Heart left ventricle (tissue), 16 donors: ENCODE data around the gene HHAT. TPM values are rescaled to one million over a fixed set of nuclear protein-coding genes. Genes with fewer than 3 reads are reported as not detected.
"Not testable (repeated sequence)": the region's sequence is repeated elsewhere in the genome, so short reads cannot be mapped to it uniquely, and the experiment has no call there.

Experiments used
- ATAC-seq, 4 donors: fragments of 200-7000 bp; cut with Tn5 transposase; one replicate each; pipeline ENCODE4 v1.9.1; 2020 to 2022; ENCODE audit warnings: moderate library complexity in 4 of 4, mild to moderate bottlenecking in 3 of 4, moderate number of reproducible peaks in 1 of 4
- DNase-seq, 5 donors: peaks; one replicate each; pipeline ENCODE4 v3.0.0-alpha.2; 2020
- H3K27ac ChIP-seq, 12 donors: fragments of 200-600 bp; sonication (generic) in 4 of 12; one replicate each; pipeline versions ENCODE4 v1.5.0 to v1.8.0; 2016 to 2022; ENCODE audit warnings: mild to moderate bottlenecking in 2 of 12
- H3K27me3 ChIP-seq, 9 donors: fragments of 200-600 bp; sonication (generic) in 2 of 9; one replicate each; pipeline versions ENCODE4 v1.5.1 to v1.8.0; 2016 to 2022; ENCODE audit warnings: mild to moderate bottlenecking in 3 of 9
- H3K36me3 ChIP-seq, 9 donors: fragments of 200-600 bp; sonication (generic) in 2 of 9; one replicate each; pipeline versions ENCODE4 v1.5.0 to v1.8.0; 2018 to 2022; ENCODE audit warnings: mild to moderate bottlenecking in 2 of 9
- H3K4me1 ChIP-seq, 12 donors: fragments of 200-600 bp; sonication (generic) in 4 of 12; one replicate each; pipeline versions ENCODE4 v1.5.0 to v1.8.0; 2016 to 2022; ENCODE audit warnings: mild to moderate bottlenecking in 3 of 12
- H3K4me3 ChIP-seq, 12 donors: fragments of 200-600 bp; sonication (generic) in 4 of 12; one replicate each; pipeline versions ENCODE4 v1.5.0 to v1.8.0; 2017 to 2022; ENCODE audit warnings: mild to moderate bottlenecking in 9 of 12, moderate library complexity in 4 of 12
- H3K9me3 ChIP-seq, 12 donors: fragments of 200-600 bp; sonication (generic) in 4 of 12; one replicate each; pipeline versions ENCODE4 v1.5.0 to v1.8.0; 2016 to 2022; ENCODE audit warnings: mild to moderate bottlenecking in 1 of 12
- POLR2A ChIP-seq, 2 donors: fragments of 450-650 bp; IDR thresholded peaks; one replicate each; pipeline ENCODE4 v1.6.1; 2017; ENCODE audit warnings: antibody characterized with exemption in 2 of 2, mild to moderate bottlenecking in 2 of 2, moderate library complexity in 2 of 2
- WGBS, 4 donors: extraction: QIAGEN DNeasy Blood & Tissue Kit in 2 of 4; methylation state at CpG; one replicate each; pipeline versions ENCODE4 v1.1.5 to v1.1.7; 2013 to 2018; 5-methylcytosine and 5-hydroxymethylcytosine counted together
- intact Hi-C, 10 donors: fragments of 100-400 bp; cut with DNase I; formaldehyde crosslinking; loops; one replicate each; pipeline versions ENCODE4 v1.11.1 to v1.14.2; 2022
- polyA plus RNA-seq, 2 donors: library from polyadenylated mRNA; stranded (reverse); fragments of 200-250 nt; gene quantifications; one replicate each; pipeline ENCODE4 v1.2.3, GENCODE V29; 2013
- total RNA-seq, 9 donors: library from RNA; depleted of rRNA in 2 of 9; stranded (reverse); fragments of >200 nt in 2 of 9; fragmentation: NEBNext Ultra II Directional in 3 of 9; extraction: Animal tissue kit (Norgen Biotek cat#: 25700) in 3 of 9; gene quantifications; one replicate each; pipeline versions ENCODE4 v1.1.0 to v1.2.4, GENCODE V29; 2016 to 2023
- TF ChIP-seq, protein P1 (sequence below), 12 donors: fragments of 200-600 bp; sonication (generic) in 4 of 12; IDR thresholded peaks; one replicate each; pipeline versions ENCODE4 v1.5.0 to v1.8.0; 2018 to 2022; ENCODE audit warnings: antibody characterized with exemption in 12 of 12, mild to moderate bottlenecking in 5 of 12
- donor health status: ischemic (EF 13 %, LVEDD 7.1; RV severe dilation, severe dysfunction).
- donor health status: healthy with polysubstance abuse.
- donor health status: DM: no; HTN: yes; CAD: no.
- donor health status: DM: no; HTN: no; CAD: no.
- donor health status: ischemic (EF 25% LVEDD 6.9; RV normal size, moderate dysfunction).
- donor health status: ischemic (EF 25% LVEDD 5.7; RV mildly dilated, moderate dysfunction).
- donor health status: healthy.
- donor health status: DM: yes; HTN: yes; CAD: no.
- donor health status: ischemic (EF 35%, LVEDD 5.7; RV mildly dilated, moderate dysfunction).
- donor health status: nonischemic (EF 11% LVEDD 7.7; RV severe dilation, severe dysfunction).
- donor health status: DM: yes; HTN: yes; CAD: no.
- donor health status: PGD.
- donor health status: ischemic (EF 29% LVEDD 5.4; RV normal size, mild dysfunction).
- donor health status: nonischemic (EF 23%, LVEDD 6.1; RV moderate dilation, normal function).

The HHAT gene
- total and polyA plus RNA-seq, 11 donors = 0.98 to 4.7 (median 2.8) TPM

DNA sequence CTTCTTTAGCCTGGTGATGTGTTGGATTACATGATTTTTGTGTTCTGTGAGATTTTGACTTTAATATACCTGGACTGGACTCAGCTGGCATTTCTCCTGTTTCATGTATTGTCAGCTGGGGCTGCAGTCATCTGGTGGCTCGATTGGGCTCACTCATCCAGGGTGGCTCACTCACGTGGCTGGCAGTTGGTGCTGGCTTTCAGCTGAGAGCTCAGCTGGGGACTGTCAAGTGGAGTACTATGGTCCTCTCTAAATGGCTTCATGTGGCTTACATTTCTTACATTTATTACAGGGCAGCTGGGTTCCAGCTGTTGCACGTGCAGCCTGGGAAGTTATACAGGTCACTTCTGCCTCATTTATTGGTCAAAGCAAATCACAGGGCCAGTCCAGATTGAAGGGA lies 22.8 kb downstream of the HHAT start:
- H3K36me3 ChIP-seq = peaks cover 0 to 8% (median 0%) of the 10 kb centered on the region in 9 donors
- H3K27me3 ChIP-seq = no peaks in the 10 kb centered on the region
- no peak overlapping the region for H3K4me3 ChIP-seq
- peaks cover 0 to 10% (median 0%) of the 10 kb centered on the region in 12 donors for H3K4me1 ChIP-seq
- no peak overlapping the region for H3K27ac ChIP-seq
- DNase-seq (no peak), ATAC-seq (no peak)
- intact Hi-C loops = no loop called here
- no peaks in the 10 kb centered on the region for H3K9me3 ChIP-seq
- WGBS, 4 donors = 73 to 79% (median 76%) methylated on average over 3 of the region's 3 CpGs
- TF ChIP-seq, protein P1, sequence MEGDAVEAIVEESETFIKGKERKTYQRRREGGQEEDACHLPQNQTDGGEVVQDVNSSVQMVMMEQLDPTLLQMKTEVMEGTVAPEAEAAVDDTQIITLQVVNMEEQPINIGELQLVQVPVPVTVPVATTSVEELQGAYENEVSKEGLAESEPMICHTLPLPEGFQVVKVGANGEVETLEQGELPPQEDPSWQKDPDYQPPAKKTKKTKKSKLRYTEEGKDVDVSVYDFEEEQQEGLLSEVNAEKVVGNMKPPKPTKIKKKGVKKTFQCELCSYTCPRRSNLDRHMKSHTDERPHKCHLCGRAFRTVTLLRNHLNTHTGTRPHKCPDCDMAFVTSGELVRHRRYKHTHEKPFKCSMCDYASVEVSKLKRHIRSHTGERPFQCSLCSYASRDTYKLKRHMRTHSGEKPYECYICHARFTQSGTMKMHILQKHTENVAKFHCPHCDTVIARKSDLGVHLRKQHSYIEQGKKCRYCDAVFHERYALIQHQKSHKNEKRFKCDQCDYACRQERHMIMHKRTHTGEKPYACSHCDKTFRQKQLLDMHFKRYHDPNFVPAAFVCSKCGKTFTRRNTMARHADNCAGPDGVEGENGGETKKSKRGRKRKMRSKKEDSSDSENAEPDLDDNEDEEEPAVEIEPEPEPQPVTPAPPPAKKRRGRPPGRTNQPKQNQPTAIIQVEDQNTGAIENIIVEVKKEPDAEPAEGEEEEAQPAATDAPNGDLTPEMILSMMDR (IDR thresholded peaks at IDR 0.05) = no peak
- no peak for TF ChIP-seq POLR2A (IDR thresholded peaks at IDR 0.05)

DNA sequence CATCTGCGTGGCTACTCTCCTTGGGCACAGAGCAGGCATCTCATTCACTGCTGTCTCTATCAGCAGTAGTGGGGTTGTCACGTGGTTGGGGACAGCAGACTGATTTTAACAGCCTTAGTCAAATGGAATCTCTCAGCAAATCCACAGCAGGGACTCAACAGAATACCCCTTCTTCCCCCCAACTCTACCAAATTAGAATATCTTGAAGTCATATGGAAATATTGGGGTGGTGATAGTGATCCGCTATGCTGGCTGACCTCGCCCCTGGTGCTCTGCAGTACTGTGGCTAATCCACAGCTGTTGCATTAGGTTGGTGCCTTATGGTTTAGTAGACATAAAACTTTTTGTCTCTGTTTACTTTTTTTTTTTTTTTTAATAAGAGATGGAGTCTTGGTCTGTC lies 23.9 kb downstream of the HHAT start:
- Histone ChIP-seq H3K4me1 (peaks cover 0 to 1% (median 0%) of the 10 kb centered on the region in 12 donors), H3K9me3 (no peaks in the 10 kb centered on the region), H3K27me3 (no peaks in the 10 kb centered on the region), H3K36me3 (peaks cover 0 to 8% (median 0%) of the 10 kb centered on the region in 9 donors), H3K4me3 (no peak overlapping the region), H3K27ac (no peak overlapping the region)
- WGBS, 4 donors = 76 to 83% (median 79%) methylated on average over 4 of the region's 4 CpGs
- intact Hi-C loops = no loop called here
- DNase-seq (no peak), ATAC-seq (no peak)
- no peak for TF ChIP-seq POLR2A (IDR thresholded peaks at IDR 0.05)
- TF ChIP-seq, protein P1 (IDR thresholded peaks at IDR 0.05) = no peak

- H3K4me1 ChIP-seq, DNase-seq, H3K27me3 ChIP-seq, H3K27ac ChIP-seq, ATAC-seq, intact Hi-C loops, H3K36me3 ChIP-seq, H3K4me3 ChIP-seq, H3K9me3 ChIP-seq: not testable (repeated sequence)
- 95 to 99% (median 97%) methylated on average over 3 of the region's 3 CpGs for WGBS, 4 donors
Observed at GRCh38 chr1:210354305-210354704, 25.6 kb downstream of the HHAT start.

GRCh38 chr1:210358626-210359025 lies 29.9 kb downstream of the HHAT start:
- no peaks in the 10 kb centered on the region for H3K27me3 ChIP-seq
- H3K27ac ChIP-seq = no peak overlapping the region
- TF ChIP-seq POLR2A (IDR thresholded peaks at IDR 0.05) = no peak
- TF ChIP-seq, protein P1 (IDR thresholded peaks at IDR 0.05) = no peak
- no peak for DNase-seq
- intact Hi-C loops = no loop called here
- no peaks in the 10 kb centered on the region for H3K9me3 ChIP-seq
- WGBS, 4 donors = 43 to 51% (median 47%) methylated on average over 3 of the region's 3 CpGs
- peaks cover 0 to 25% (median 10%) of the 10 kb centered on the region in 12 donors for H3K4me1 ChIP-seq
- H3K36me3 ChIP-seq = no peaks in the 10 kb centered on the region
- ATAC-seq = no peak
- H3K4me3 ChIP-seq = no peak overlapping the region

DNA sequence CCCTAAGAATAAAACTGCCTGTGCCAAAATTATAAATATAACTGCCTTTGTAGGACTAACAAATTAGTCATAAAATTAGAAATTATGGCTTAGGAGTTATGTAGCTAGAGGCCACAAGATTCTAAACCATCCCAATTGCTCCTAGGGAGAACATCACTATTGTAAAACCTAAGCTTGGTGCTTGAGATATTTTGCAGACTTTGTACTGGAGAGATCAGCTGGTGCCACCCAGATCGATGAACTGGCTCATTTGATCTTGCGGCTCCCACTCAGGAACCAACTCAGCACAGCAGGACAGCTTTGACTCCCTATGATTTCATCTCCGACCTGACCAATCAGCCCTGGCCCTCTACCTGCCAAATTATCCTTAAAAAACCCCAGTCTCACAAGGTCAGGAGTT lies 30.6 kb downstream of the HHAT start:
- no peak for TF ChIP-seq POLR2A (IDR thresholded peaks at IDR 0.05)
- TF ChIP-seq, protein P1 (IDR thresholded peaks at IDR 0.05) = no peak
- Histone ChIP-seq H3K9me3 (no peaks in the 10 kb centered on the region), H3K4me3 (no peak overlapping the region), H3K27ac (no peak overlapping the region), H3K36me3 (no peaks in the 10 kb centered on the region), H3K27me3 (no peaks in the 10 kb centered on the region), H3K4me1 (peaks cover 0 to 26% (median 11%) of the 10 kb centered on the region in 12 donors)
- intact Hi-C loops = no loop called here
- 87 to 94% (median 93%) methylated on average over 3 of the region's 3 CpGs for WGBS, 4 donors
- ATAC-seq (no peak), DNase-seq (no peak)
